GM03348 (cell line): Measurements from ENCODE around the gene IGFL4.

Source experiments
- DNase-seq: peaks from one replicate; pipeline ENCODE4 v3.0.0; 2012; ENCODE audit warnings: low spot score

IGFL4 gene

GRCh38 chr19:46040952-46041500 is at the start of gene IGFL4:
Gene IGFL4 (minus strand): TSS chr19:46041002. CDS start chr19:46040962, 40 bp downstream.
- DNase-seq, result no peak

DNA sequence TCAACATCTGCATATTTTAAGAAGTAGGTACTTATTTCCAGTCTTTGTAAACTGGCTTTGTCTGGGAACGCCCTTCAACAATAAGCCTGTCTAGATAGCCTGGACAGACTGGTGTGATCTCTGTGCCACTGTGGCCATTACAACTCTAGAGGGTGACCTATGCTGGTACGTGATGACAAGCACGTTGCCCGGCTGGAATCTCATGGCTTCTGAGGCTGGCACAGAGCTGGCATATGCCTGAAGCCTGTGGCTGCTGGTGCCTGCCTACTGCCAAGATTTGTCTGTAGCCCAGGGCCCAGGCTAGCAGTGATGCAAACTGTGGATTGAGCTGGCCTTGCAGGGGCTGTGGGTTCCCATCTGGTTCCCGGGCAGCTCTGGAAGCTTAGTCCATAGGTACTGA is 49.6 kb upstream of the IGFL4 start:
- DNase-seq, result no peak

DNA sequence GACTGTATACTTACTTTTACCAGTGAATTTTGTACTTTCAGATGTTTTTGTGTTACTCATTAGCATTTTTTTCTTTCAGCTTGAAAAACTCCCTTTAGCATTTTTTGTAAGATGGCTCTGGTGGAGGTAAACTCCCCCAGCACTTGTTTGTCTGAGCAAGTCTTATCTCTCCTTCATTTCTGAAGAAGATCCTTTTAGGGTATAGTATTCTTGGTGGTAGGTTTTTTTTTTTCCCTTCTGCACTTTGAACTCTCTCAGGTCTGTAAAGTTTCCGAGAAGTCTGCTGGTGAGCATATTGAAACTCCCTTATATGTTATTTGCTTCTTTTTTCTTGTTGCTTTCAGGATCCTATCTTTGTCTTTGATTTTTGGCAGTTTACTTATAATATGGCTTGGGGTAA is 48.6 kb upstream of the IGFL4 start:
- DNase-seq, result no peak

- no peak for DNase-seq
Measured at GRCh38 chr19:46088101-46088500, 47.3 kb upstream of the IGFL4 start.

- DNase-seq, result no peak
Measured at GRCh38 chr19:46085888-46086287, 45.1 kb upstream of the IGFL4 start.

GRCh38 chr19:46082728-46083050 is 41.9 kb upstream of the IGFL4 start:
- DNase-seq, result no peak

- peak; percentile 70 for DNase-seq
Measured at GRCh38 chr19:46081928-46082727, 41.3 kb upstream of the IGFL4 start.

DNA sequence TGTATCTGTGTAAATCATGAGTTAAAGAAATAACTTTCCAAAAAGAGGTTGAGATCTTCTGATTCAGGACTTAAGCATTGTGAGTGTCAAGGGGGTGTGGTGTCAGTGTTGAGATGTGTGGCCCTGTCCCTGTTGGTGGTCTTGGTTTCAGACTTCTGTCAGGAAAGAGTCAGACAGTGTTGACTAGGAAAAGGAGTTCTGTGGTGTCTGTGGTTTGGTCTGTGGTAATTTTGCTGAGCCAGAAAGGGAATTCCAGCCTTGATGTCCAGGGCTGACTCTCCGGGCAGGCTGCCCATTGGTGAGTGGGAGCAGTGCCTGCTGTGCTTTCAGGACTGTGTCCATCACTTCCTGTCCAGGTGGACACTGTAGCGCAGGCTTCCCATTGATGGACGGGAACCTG is 39.8 kb upstream of the IGFL4 start:
- DNase-seq, result peak; percentile 79

DNA sequence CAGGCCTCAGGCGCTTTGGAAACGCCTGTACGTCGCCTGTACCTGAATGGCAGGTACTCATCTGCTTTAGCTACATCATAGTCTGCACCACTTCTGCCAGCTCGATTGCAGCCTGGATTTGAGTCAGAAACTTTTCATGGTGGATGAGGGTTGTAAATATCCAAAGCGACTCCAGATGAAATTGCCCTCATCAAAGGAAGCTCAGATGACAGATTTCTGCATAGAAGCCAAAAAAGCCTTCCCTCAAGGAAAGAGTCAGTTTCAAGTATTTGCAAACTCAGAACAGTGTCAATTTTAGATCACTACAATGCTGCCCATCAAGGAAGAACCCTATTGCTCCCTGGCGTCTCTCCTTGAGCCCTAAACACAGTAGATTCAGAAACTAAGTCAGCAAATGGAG is 38.8 kb upstream of the IGFL4 start:
- DNase-seq, result no peak

DNA sequence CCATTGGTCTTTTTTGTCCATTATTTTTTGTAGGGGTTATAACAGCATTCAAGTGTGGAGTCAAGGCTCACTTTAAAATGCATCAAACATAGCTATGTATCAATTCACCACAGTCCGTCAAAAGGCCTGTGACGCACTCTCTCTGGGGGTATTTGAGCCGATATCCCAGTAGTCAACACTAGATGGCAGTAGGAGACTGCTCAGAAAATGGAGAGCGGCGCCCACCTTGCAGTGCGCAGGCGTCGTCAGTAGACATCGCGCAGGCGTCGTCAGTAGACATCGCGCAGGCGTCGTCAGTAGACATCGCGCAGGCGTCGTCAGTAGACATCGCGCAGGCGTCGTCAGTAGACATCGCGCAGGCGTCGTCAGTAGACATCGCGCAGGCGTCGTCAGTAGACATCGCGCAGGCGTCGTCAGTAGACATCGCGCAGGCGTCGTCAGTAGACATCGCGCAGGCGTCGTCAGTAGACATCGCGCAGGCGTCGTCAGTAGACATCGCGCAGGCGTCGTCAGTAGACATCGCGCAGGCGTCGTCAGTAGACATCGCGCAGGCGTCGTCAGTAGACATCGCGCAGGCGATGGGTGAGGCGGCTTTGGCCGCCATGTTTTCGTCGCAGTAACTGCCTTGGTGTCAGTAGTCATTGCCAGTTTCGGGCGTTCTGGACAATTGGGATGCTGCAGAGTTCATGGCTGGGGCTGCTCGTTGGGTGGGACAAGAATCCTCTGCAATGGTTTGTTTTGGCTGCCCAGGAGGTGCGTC is 38.0 kb upstream of the IGFL4 start:
- DNase-seq, result peak; percentile 65

GRCh38 chr19:46077815-46078167 is 37.0 kb upstream of the IGFL4 start:
- no peak for DNase-seq

- DNase-seq, result peak; percentile 90
Measured at GRCh38 chr19:46076951-46077814, 36.4 kb upstream of the IGFL4 start.

DNA sequence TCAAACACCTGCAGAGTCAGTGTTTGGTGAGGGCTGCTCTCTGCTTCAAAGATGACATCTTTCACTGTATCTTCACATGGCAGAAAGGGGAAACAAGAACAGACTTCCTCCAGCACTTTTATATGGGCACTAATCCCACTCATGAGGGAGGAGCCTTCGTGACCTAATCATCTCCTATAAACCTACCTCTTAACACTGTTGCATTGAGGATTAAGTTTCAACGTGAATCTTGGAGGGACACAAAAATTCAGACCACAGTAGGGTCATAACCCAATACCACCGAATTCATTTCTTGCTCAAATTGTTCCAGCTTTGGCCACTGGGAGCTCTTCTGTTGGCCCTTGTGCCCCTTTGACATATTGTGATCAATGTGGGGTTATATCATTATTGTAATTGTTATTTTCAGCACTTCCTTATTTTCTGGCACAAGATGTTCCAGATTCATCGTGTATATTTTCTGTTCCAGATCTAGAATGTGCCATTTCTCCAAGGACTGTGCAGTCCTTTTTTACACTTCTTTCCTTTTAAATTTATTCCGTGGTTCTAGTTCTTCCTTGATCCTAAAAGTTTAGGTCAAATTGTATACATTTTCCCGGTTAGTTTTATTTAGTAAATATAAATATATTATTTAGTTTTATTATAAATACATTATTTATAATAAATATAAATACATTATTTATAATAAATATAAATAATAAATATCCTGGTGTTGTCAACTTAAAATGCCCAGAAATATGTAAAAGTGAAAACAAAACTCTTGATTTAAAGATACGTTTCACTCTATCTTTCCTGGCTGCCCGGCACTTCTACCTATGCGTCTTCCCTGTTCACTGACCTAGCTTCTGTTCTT is 35.5 kb upstream of the IGFL4 start:
- no peak for DNase-seq

- DNase-seq, result peak; percentile 28
Measured at GRCh38 chr19:46073268-46073922, 32.6 kb upstream of the IGFL4 start.

DNA sequence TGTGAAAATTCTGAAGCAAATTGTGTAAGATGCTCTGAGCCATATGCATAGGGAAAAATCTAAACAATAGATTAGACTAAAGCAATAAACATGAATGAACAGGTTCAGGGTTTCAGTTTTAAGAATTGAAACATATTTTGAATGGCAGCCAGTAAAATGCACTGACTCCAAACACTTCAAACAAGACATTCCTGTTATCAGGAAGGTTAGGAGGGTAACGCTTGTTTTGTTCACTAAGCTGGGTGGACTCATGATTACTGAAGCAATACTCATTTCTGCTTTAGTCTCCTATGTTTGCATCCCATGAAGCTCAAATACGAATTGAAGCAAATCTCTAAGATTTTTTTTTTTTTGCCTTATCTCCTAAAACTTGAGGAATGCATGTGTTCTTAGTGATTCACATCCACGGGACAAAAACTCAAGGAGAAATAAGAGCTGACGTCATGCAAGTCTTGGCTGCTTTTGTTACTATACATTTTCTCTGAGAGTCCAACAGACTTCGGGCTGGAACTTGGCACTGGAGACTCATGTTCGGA is 29.1 kb upstream of the IGFL4 start:
- peak; percentile 22 for DNase-seq

GRCh38 chr19:46068345-46069258 is 27.8 kb upstream of the IGFL4 start:
- DNase-seq, result peak; percentile 79

GRCh38 chr19:46067691-46068090 is 26.9 kb upstream of the IGFL4 start:
- DNase-seq, result no peak

- DNase-seq, result no peak
Measured at GRCh38 chr19:46066471-46066870, 25.7 kb upstream of the IGFL4 start.

DNA sequence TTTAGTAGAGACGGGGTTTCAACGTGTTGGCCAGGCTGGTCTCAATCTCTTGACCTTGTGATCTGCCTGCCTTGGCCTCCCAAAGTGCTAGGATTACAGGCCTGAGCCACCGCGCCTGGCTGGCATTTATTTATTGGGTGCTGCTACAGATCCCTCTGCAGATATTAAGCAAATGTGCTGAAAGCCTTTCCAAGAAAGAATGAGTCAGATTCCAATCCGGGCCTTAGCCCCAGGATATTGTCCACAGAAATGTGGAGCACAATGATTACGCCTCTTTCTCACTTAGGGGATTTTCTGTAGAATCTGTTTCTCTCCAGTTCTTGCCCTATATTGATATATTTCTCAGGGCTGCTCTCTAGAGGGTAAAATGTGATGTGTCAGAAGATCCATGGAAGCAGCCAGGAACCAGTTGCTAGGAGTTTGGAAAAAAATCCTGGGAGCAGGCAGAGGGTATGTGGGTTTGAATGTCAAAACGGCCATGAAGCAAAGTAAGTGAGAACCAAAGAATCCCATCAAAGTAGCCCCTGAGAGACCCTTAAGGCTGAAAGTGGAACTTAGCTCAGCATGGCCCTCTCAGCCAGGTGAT is 24.8 kb upstream of the IGFL4 start:
- peak; percentile 34 for DNase-seq
